Karpas-422 (cell line): ENCODE results near the gene SAMD10. TPM values are rescaled to one million over a fixed set of nuclear protein-coding genes. Genes with fewer than 3 reads are reported as not detected.
"Not testable (repeated sequence)": the region's sequence is repeated elsewhere in the genome, so short reads cannot be mapped to it uniquely, and the experiment has no call there.

ENCODE experiments used
- DNase-seq: peaks from one replicate; pipeline ENCODE4 v3.0.0-alpha.2; 2015
- H2AFZ ChIP-seq: fragments of 200-600 bp; sonication (generic); 2 replicates; pipeline ENCODE4 v1.6.1; 2014; ENCODE audit warnings: antibody characterized with exemption, low read length, mixed read lengths
- H3K27ac ChIP-seq: fragments of 200-600 bp; sonication (generic); 2 replicates; pipeline ENCODE4 v1.5.1; 2014; ENCODE audit warnings: mild to moderate bottlenecking, low read length, moderate library complexity
- H3K27me3 ChIP-seq: fragments of 200-600 bp; sonication (generic); 2 replicates; pipeline ENCODE4 v1.6.1; 2014; ENCODE audit warnings: low read length, mixed read lengths
- H3K36me3 ChIP-seq: fragments of 200-600 bp; sonication (generic); 2 replicates; pipeline ENCODE4 v1.6.1; 2014; ENCODE audit warnings: low read length, mixed read lengths; ENCODE audit not compliant: insufficient read depth
- H3K4me1 ChIP-seq: fragments of 200-600 bp; sonication (generic); 2 replicates; pipeline ENCODE4 v1.6.1; 2014; ENCODE audit warnings: mild to moderate bottlenecking, low read length, mixed read lengths
- H3K4me2 ChIP-seq: fragments of 200-600 bp; sonication (generic); 2 replicates; pipeline ENCODE4 v1.6.1; 2014; ENCODE audit warnings: low read length, low read depth, mild to moderate bottlenecking; ENCODE audit not compliant: poor library complexity, severe bottlenecking
- H3K4me3 ChIP-seq: fragments of 200-600 bp; sonication (generic); 2 replicates; pipeline ENCODE4 v1.5.1; 2014; ENCODE audit warnings: mild to moderate bottlenecking, antibody characterized with exemption, low read length, mixed read lengths
- H3K79me2 ChIP-seq: fragments of 200-600 bp; sonication (generic); 2 replicates; pipeline ENCODE4 v1.6.1; 2014; ENCODE audit warnings: mild to moderate bottlenecking, low read length, mixed read lengths
- H3K9ac ChIP-seq: fragments of 200-600 bp; sonication (generic); 2 replicates; pipeline ENCODE4 v1.6.0; 2014; ENCODE audit warnings: low read length
- H3K9me2 ChIP-seq: fragments of 200-600 bp; sonication (generic), shearing (Covaris generic); replicated peaks from 2 replicates; pipeline ENCODE4 v1.6.0; 2014; ENCODE audit warnings: mild to moderate bottlenecking, low read length, moderate library complexity; ENCODE audit not compliant: insufficient read depth
- H3K9me3 ChIP-seq: fragments of 300-700, 200-600 bp; sonication (generic); 2 replicates; pipeline ENCODE4 v1.6.1; 2014; ENCODE audit warnings: low read length, mixed read lengths
- H4K20me1 ChIP-seq: fragments of 200-600 bp; sonication (generic); 2 replicates; pipeline ENCODE4 v1.6.1; 2014; ENCODE audit warnings: mild to moderate bottlenecking, antibody characterized with exemption, low read length, low read depth; ENCODE audit not compliant: insufficient read depth
- total RNA-seq: library from RNA; depleted of rRNA; stranded (reverse); fragments of >200 nt; shearing (Covaris generic); gene quantifications from 2 replicates; pipeline ENCODE4 v1.2.3, GENCODE V29; 2014; ENCODE audit warnings: low replicate concordance

SAMD10 gene
- total RNA-seq, 1 experiment from 2014 or later, result 11.7 TPM

DNA sequence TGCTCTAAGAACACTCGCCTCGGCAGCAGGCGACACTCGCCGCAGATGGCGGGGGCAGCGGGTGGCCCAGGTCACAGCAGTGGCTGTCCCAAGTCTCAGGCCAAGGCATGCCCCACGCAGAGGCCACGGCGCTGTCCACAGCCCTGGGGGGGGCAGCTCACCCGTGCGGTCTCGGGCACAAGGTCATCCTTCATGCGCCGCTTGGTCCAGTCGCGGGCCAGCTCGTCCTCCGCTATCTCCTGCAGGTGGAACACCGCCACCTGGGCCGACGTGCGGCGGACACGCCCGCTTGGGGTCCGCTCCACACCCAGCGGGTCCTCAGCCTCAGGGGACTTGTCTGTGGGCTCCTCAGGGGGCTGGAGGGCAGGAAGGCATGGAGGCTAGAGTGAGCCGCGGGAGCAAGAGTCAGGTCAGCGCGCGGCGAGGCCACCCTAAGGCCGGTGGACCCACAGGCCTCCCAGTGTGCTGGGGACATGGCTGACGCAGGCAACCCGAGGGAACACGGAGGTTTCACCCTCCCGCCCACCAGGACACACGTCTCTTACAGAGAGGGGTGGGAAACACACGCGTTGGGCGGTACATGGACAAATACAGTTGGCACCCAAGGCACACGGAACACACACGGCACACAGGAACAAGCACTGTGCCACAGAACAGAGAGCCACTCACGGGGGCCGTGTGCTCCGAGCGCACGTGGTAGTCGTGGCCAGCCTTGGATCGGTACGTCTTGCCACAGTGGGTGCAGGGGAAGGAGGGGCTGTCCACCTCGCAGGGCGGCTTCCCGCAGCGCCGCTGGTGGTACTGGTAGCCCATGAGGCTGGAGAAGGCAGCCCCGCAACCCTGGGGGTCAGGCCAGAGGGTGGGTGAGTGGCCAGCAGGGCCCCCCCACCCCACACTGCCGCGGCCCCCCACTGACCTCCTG, 16.8 kb downstream of the SAMD10 start:
- Histone ChIP-seq H3K27me3 (no peaks in the 10 kb centered on the region), H3K27ac (no peak overlapping the region), H3K4me1 (peaks cover 12% of the 10 kb centered on the region), H3K9ac (no peak overlapping the region), H3K9me2 (no peaks in the 10 kb centered on the region), H2AFZ (no peak overlapping the region), H3K36me3 (no peaks in the 10 kb centered on the region), H3K79me2 (peaks cover under 1% of the 10 kb centered on the region; the same call in 1 of the 2 replicates), H3K4me3 (no peak overlapping the region), H3K9me3 (no peaks in the 10 kb centered on the region), H3K4me2 (no peak overlapping the region), H4K20me1 (no peaks in the 10 kb centered on the region)
- DNase-seq, result no peak

DNA sequence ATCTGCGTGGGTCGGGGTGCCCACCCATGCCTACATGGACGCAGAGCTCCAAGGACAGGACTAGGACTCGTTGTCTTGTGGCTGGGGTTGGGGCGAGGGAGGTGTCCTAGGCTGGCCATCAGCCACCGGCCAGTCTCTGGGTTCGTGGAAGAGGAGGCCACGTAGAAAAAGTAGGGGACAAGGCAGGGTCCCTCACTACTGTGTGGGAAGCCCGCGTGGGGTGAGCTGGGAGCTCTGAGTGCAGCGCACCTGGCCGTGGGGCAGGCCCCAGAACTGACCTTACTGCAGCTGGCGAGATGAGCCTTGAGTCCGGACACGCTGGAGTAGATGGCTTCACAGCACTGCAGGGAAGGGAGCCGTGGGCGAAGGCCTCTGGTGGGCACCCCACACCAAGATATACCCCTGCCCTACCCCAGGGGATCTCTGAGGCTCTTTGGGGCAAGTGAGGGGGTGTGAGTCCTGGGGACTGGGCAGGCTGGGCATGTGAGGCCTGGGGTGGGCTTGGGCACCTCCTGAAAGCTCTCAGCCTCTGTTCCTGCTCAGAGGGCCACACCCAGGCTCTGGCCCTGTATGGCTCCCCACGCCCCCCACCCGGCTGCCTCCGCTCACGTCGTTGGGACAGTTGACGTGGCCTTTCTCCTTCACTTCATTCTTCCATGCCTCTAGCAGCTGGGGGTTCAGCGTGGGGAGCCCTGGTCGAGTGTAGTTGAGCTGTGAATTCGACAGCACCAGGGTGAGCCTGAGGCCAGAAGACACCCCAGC, 17.6 kb downstream of the SAMD10 start:
- DNase-seq, result no peak
- H3K27ac ChIP-seq, result no peak overlapping the region
- H3K79me2 ChIP-seq, result no peaks in the 10 kb centered on the region
- no peak overlapping the region for H3K4me2 ChIP-seq
- H3K4me3 ChIP-seq, result no peak overlapping the region
- no peaks in the 10 kb centered on the region for H3K9me3 ChIP-seq
- H2AFZ ChIP-seq, result no peak overlapping the region
- H3K27me3 ChIP-seq, result no peaks in the 10 kb centered on the region
- no peaks in the 10 kb centered on the region for H3K36me3 ChIP-seq
- H3K4me1 ChIP-seq, result peaks cover 21% of the 10 kb centered on the region
- no peak overlapping the region for H3K9ac ChIP-seq
- H4K20me1 ChIP-seq, result no peaks in the 10 kb centered on the region
- H3K9me2 ChIP-seq, result no peaks in the 10 kb centered on the region

DNA sequence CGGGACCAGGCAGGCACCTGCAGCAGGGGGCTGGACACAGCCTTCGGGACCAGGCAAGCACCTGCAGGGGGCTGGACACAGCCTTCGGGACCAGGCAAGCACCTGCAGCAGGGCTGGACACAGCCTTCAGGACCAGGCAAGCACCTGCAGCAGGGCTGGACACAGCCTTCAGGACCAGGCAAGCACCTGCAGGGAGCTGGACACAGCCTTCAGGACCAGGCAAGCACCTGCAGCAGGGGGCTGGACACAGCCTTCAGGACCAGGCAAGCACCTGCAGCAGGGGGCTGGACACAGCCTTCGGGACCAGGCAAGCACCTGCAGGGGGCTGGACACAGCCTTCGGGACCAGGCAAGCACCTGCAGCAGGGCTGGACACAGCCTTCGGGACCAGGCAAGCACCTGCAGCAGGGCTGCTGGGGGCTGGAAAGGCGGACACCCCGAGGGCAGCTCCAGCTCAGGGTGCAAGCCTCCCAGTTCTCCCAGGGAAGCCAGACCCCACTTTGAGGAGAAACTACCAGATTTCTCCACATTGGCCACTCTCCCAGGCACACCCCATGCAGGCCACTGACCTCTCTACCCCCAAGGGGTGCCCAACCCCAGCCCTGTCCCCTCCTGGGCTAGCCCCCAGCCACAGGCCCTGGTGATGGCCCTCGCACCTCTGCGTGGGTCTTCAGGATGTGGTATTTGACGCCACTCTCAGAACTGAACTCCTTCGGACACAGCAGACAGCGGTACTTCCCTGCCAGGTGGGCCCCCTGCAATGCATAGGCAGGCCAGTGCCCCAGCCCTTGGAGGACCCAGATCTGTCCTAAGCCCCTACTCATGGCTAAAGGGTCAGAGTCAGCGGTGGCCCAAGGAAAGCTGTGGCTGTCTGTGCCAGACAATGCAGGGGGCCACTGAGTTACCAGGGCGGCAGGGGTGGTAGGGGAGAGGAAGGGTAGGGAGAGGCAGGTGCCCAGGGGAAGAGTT, 18.5 kb downstream of the SAMD10 start:
- H3K27me3 ChIP-seq, DNase-seq, H2AFZ ChIP-seq, H3K27ac ChIP-seq, H3K36me3 ChIP-seq, H3K4me2 ChIP-seq, H3K79me2 ChIP-seq, H4K20me1 ChIP-seq, H3K9ac ChIP-seq, H3K9me2 ChIP-seq, H3K4me3 ChIP-seq, H3K9me3 ChIP-seq: not testable (repeated sequence)
- peaks cover 25% of the 10 kb centered on the region for H3K4me1 ChIP-seq

DNA sequence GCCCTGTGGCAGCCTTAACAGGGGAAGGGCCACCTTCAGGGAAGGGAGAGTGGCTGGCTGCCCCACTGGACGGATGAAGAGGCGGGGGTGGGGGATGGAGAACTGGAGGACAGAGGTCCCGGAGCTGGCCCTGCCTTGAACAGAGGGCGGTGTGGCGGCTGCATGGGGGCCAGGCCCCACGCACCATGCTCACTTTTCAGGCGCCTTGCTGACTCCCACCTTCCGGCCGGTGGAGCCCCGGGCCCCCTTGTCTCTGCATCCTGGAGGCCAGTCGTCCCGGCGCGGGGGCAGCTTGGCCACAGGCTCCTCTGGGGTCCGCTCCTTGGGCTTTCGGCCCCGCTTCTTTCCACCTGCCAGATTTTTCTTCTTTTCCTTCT, 19.8 kb downstream of the SAMD10 start:
- DNase-seq, result no peak
- Histone ChIP-seq H3K36me3 (no peaks in the 10 kb centered on the region), H4K20me1 (peaks cover 6% of the 10 kb centered on the region; the same call in 1 of the 2 replicates), H3K4me2 (no peak overlapping the region), H3K4me3 (no peak overlapping the region), H2AFZ (no peak overlapping the region), H3K79me2 (peaks cover 15% of the 10 kb centered on the region), H3K27ac (no peak overlapping the region), H3K27me3 (no peaks in the 10 kb centered on the region), H3K9me2 (no peaks in the 10 kb centered on the region), H3K9ac (no peak overlapping the region), H3K9me3 (no peaks in the 10 kb centered on the region), H3K4me1 (peaks cover 32% of the 10 kb centered on the region)

DNA sequence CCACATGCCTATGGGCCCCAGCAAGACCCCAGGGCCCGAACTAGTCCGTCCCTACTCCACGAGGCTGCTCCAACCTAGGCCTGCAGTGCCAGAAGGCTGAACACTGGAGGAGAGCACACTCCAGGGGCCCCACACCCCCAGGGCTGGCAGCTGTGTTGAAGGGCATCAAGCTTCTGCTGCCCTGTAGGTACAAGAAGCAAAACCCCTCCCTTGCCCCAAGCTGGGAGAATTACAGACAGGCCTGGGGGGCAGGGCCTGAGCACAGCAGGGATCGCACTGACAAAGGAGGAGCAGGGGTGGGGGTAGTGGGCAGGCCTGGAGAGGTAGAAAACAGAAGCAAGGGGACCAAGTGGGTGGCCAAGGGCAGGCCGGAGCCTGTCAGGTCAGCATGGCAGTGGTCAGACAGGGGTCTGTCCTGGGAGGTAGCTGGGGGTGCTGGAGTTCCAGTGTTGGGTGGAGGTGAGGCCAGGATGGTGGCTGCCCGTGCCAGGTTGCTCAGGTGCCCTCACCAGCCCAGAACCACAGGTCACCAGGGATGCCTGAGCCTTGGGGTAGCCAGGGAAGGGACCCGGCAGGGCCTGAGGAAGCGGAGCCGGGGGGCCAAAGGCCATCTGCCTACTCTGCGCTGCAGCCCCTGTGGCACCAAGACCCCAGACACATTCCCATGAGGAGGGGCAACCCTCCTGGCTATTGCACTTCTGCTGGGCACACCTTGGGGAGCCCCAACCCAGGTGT, 20.3 kb downstream of the SAMD10 start:
- Histone ChIP-seq H3K27me3 (no peaks in the 10 kb centered on the region), H3K36me3 (no peaks in the 10 kb centered on the region), H3K9me2 (no peaks in the 10 kb centered on the region), H3K4me2 (no peak overlapping the region), H3K4me3 (no peak overlapping the region), H3K79me2 (peaks cover 20% of the 10 kb centered on the region), H2AFZ (no peak overlapping the region), H3K27ac (no peak overlapping the region), H4K20me1 (peaks cover 11% of the 10 kb centered on the region; the same call in 1 of the 2 replicates), H3K9ac (no peak overlapping the region), H3K9me3 (no peaks in the 10 kb centered on the region), H3K4me1 (peaks cover 37% of the 10 kb centered on the region)
- no peak for DNase-seq

DNA sequence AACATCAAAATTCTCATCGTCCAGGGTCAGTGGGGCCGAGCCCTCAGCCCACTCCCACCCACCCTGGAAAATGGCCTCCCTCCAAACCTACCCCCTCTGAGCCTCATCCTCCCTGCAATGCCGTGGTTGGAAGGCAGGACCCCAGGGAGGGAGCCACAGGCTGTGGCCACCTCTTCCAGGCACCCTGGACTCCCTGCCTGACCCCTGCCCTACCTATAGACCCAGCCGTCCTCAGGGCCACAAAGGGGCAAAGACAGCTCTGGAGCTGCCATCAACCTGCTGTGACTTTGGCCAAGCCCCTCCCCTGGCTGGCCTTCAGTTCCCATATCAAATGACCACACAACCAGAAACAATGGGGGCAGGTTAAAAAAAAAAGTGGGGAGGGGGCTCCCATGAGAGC, 21.0 kb downstream of the SAMD10 start:
- Histone ChIP-seq H3K36me3 (no peaks in the 10 kb centered on the region), H3K9me3 (no peaks in the 10 kb centered on the region), H3K79me2 (peaks cover 27% of the 10 kb centered on the region), H2AFZ (no peak overlapping the region), H3K4me1 (peaks cover 42% of the 10 kb centered on the region), H3K9me2 (no peaks in the 10 kb centered on the region), H3K27me3 (no peaks in the 10 kb centered on the region), H3K27ac (no peak overlapping the region), H3K4me3 (no peak overlapping the region), H3K4me2 (no peak overlapping the region), H4K20me1 (peaks cover 18% of the 10 kb centered on the region; the same call in 1 of the 2 replicates), H3K9ac (no peak overlapping the region)
- DNase-seq, result no peak

DNA sequence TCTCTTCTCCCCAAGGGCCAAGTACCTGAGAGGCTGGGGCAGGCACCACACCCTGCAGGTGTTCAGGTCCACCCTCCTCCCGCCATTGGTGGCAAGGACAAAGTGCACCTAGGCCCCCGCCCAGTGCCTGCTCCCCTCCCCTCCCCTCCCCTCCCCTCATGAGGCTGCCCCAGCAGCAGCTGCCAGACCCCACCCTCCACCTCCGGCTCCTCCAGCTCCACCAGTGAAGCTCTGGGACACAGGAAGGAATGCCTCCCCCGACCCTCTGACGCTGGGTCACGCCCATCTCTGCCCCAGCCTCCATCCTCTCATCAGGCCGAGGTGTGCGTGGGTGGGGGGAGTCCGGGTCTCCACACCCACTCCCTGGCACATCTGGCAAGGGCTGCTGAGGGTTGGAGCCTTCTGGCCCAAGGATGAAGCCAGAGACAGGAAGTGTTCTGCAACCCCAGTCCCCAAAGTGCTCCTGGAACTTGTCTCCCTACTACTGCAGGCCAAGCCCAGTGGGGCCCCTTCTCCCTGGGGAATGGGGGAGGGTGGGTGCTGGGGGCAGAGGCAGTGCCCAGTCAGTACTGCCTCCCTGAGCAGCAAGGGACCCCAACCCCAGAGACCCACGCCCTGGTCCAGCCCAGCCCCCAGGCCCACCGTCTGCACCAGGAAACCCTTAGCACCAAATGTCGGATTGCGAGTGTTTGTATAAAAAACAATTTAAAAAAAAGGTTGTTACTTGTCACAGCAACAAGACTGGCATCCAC, 21.6 kb downstream of the SAMD10 start:
- Histone ChIP-seq H3K27ac (no peak overlapping the region), H4K20me1 (peaks cover 18% of the 10 kb centered on the region; the same call in 1 of the 2 replicates), H2AFZ (peak overlapping the region; percentile 45; the same call in 1 of the 2 replicates), H3K9ac (peak overlapping the region; percentile 74), H3K36me3 (no peaks in the 10 kb centered on the region), H3K4me1 (peaks cover 42% of the 10 kb centered on the region), H3K9me2 (no peaks in the 10 kb centered on the region), H3K4me3 (peak overlapping the region; percentile 72; the same call in 1 of the 2 replicates), H3K79me2 (peaks cover 29% of the 10 kb centered on the region), H3K9me3 (no peaks in the 10 kb centered on the region), H3K27me3 (no peaks in the 10 kb centered on the region), H3K4me2 (peak overlapping the region; percentile 97)
- DNase-seq, result peak; percentile 58
